GM23338 (cell line): ENCODE measurements around the gene RAC2. TPM values are rescaled to one million over a fixed set of nuclear protein-coding genes. Genes with fewer than 3 reads are reported as not detected.

Experiments
- ATAC-seq: fragments of 200-7000 bp; cut with Tn5 transposase; 3 replicates; pipeline ENCODE4 v1.9.1; 2020
- DNase-seq: peaks from one replicate; pipeline ENCODE4 v3.0.0-alpha.2; 2015; ENCODE audit warnings: low spot score
- H2AFZ ChIP-seq: fragments of 200-600 bp; sonication (generic); 2 replicates; pipeline ENCODE4 v1.8.0; 2016; ENCODE audit warnings: antibody characterized with exemption, mild to moderate bottlenecking, moderate library complexity
- H3F3A ChIP-seq: fragments of 200-600 bp; sonication (generic); replicated peaks from 2 replicates; pipeline ENCODE4 v1.8.0; 2017; ENCODE audit warnings: antibody characterized with exemption, mixed run types, low read depth
- H3K27ac ChIP-seq: fragments of 200-600 bp; sonication (generic); 2 replicates; pipeline ENCODE4 v1.6.1; 2016; ENCODE audit warnings: low read depth
- H3K27me3 ChIP-seq: fragments of 200-600 bp; sonication (generic); 2 replicates; pipeline ENCODE4 v1.8.0; 2016; ENCODE audit warnings: mild to moderate bottlenecking, mixed run types, moderate library complexity; ENCODE audit not compliant: insufficient read depth
- H3K36me3 ChIP-seq: fragments of 200-600 bp; sonication (generic); 2 replicates; pipeline ENCODE4 v1.8.0; 2016; ENCODE audit warnings: mild to moderate bottlenecking; ENCODE audit not compliant: insufficient read depth
- H3K4me1 ChIP-seq: fragments of 200-600 bp; sonication (generic); 2 replicates; pipeline ENCODE4 v1.8.0; 2016; ENCODE audit warnings: mild to moderate bottlenecking, moderate library complexity; ENCODE audit not compliant: insufficient read depth
- H3K4me2 ChIP-seq: fragments of 200-600 bp; sonication (generic); 2 replicates; pipeline ENCODE4 v1.7.1; 2017; ENCODE audit warnings: mixed run types
- H3K4me3 ChIP-seq: fragments of 200-600 bp; sonication (generic); 2 replicates; pipeline ENCODE4 v1.6.1; 2016; ENCODE audit warnings: mixed run types
- H3K79me2 ChIP-seq: fragments of 200-600 bp; sonication (generic); replicated peaks from 2 replicates; pipeline ENCODE4 v1.8.0; 2017; ENCODE audit warnings: mild to moderate bottlenecking; ENCODE audit not compliant: insufficient read depth
- H3K9me2 ChIP-seq: fragments of 200-600 bp; sonication (generic); 2 replicates; pipeline ENCODE4 v1.8.0; 2017; ENCODE audit not compliant: insufficient read depth
- H4K20me1 ChIP-seq: fragments of 200-600 bp; sonication (generic); replicated peaks from 2 replicates; pipeline ENCODE4 v1.8.0; 2017; ENCODE audit warnings: mild to moderate bottlenecking; ENCODE audit not compliant: insufficient read depth
- H3K27ac Mint-ChIP-seq: 2 replicates; pipeline ENCODE4 v1.8.0; 2020; ENCODE audit warnings: inconsistent platforms, mild to moderate bottlenecking, moderate library complexity, mixed read lengths
- H3K27me3 Mint-ChIP-seq: 3 replicates; pipeline ENCODE4 v1.8.0; 2022; ENCODE audit warnings: low read depth, mild to moderate bottlenecking, moderate library complexity, mixed read lengths, inconsistent platforms; ENCODE audit not compliant: insufficient read depth, poor library complexity
- H3K36me3 Mint-ChIP-seq: 3 replicates; pipeline ENCODE4 v1.8.0; 2021; ENCODE audit warnings: low read depth, mild to moderate bottlenecking, inconsistent platforms, moderate library complexity, mixed read lengths
- H3K4me1 Mint-ChIP-seq: 3 replicates; pipeline ENCODE4 v1.8.0; 2020; ENCODE audit warnings: mild to moderate bottlenecking, inconsistent platforms, mixed read lengths
- H3K4me3 Mint-ChIP-seq: 3 replicates; pipeline ENCODE4 v1.8.0; 2021; ENCODE audit warnings: moderate library complexity, mild to moderate bottlenecking, inconsistent platforms, mixed read lengths
- H3K9me3 Mint-ChIP-seq: 3 replicates; pipeline ENCODE4 v1.8.0; 2020; ENCODE audit warnings: moderate library complexity, mild to moderate bottlenecking, inconsistent platforms, mixed read lengths
- EZH2phosphoT487 ChIP-seq: fragments of 200-600 bp; sonication (generic); IDR thresholded peaks from one replicate; pipeline ENCODE4 v1.8.1; 2018; ENCODE audit warnings: antibody characterized with exemption; ENCODE audit not compliant: unreplicated experiment
- JUNB ChIP-seq: IDR thresholded peaks from one replicate; pipeline ENCODE4 v1.6.1; 2016; ENCODE audit warnings: antibody characterized with exemption; ENCODE audit not compliant: unreplicated experiment
- NANOG ChIP-seq: IDR thresholded peaks from 2 replicates; pipeline ENCODE4 v1.6.1; 2016; ENCODE audit warnings: antibody characterized with exemption, borderline replicate concordance
- POLR2AphosphoS5 ChIP-seq: IDR thresholded peaks from 2 replicates; pipeline ENCODE4 v1.6.1; 2016; ENCODE audit warnings: antibody characterized with exemption, low read depth
- ZNF331 ChIP-seq: fragments of 250-450 bp; sonication (Bioruptor Pico); IDR thresholded peaks from 2 replicates; pipeline ENCODE4 v1.5.0; 2020; ENCODE audit warnings: low read depth, mild to moderate bottlenecking, moderate library complexity
- polyA plus RNA-seq: library from polyadenylated mRNA; unstranded; fragments of >200 nt; fragmentation: Nextera tagmentation; extraction: Ambion mirVana; gene quantifications from 2 replicates; pipeline ENCODE4 v1.2.1, GENCODE V29; 2016
- total RNA-seq: library from RNA; depleted of rRNA; stranded (reverse); fragments of >200 nt; shearing (Covaris generic); gene quantifications from 2 replicates; pipeline ENCODE4 v1.2.3, GENCODE V29; 2014
- TF ChIP-seq, protein P1 (sequence below): fragments of 250-450 bp; sonication (Bioruptor Pico); IDR thresholded peaks from 2 replicates; pipeline ENCODE4 v1.5.0; 2020; ENCODE audit warnings: mild to moderate bottlenecking, moderate library complexity
- TF ChIP-seq, protein P2 (sequence below): IDR thresholded peaks from 2 replicates; pipeline ENCODE4 v1.6.1; 2016; ENCODE audit warnings: antibody characterized with exemption

RAC2 gene
- total and polyA plus RNA-seq, 2 experiments from 2014 or later = 2.4 to 2.7 TPM

DNA sequence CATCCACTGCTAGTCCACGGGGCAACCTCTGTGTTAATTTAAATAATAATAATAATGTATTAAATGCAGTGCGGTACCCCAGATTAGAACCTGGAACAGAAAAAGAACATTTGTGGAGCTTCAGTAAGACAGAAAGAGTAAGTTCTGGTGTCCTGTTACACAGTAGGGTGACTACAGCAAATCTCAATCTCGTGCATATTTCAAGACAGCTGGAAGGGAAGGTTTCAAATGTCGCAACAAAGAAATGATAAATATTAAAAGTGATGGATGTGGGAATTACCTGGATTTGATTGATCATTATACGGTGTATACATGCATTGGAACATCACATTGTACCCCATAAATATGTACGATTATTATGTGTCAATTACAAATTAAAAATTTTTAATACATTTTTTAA lies 1.7 kb upstream of the RAC2 start:
- ATAC-seq = no peak
- no peaks in the 10 kb centered on the region for H3K79me2 ChIP-seq
- H3K4me1 ChIP-seq = peaks cover 7% of the 10 kb centered on the region; the same call in 1 of the 2 replicates
- peaks cover 7% of the 10 kb centered on the region for H3K27me3 Mint-ChIP-seq
- no peak overlapping the region for H3K4me3 ChIP-seq
- H3K9me2 ChIP-seq = no peaks in the 10 kb centered on the region
- H4K20me1 ChIP-seq = no peaks in the 10 kb centered on the region
- H2AFZ ChIP-seq = no peak overlapping the region; the same call in 1 of the 2 replicates
- DNase-seq = no peak
- no peaks in the 10 kb centered on the region for H3F3A ChIP-seq
- no peak overlapping the region for H3K27ac ChIP-seq
- no peaks in the 10 kb centered on the region for H3K27me3 ChIP-seq
- no peaks in the 10 kb centered on the region for H3K36me3 ChIP-seq
- H3K27ac Mint-ChIP-seq = no peak overlapping the region
- H3K4me1 Mint-ChIP-seq = peaks cover 27% of the 10 kb centered on the region
- TF ChIP-seq ZNF331 (CRISPR knock-in tag) (no peak), EZH2phosphoT487 (no peak), JUNB (no peak), POLR2AphosphoS5 (no peak), NANOG (no peak)
- TF ChIP-seq, protein P1, sequence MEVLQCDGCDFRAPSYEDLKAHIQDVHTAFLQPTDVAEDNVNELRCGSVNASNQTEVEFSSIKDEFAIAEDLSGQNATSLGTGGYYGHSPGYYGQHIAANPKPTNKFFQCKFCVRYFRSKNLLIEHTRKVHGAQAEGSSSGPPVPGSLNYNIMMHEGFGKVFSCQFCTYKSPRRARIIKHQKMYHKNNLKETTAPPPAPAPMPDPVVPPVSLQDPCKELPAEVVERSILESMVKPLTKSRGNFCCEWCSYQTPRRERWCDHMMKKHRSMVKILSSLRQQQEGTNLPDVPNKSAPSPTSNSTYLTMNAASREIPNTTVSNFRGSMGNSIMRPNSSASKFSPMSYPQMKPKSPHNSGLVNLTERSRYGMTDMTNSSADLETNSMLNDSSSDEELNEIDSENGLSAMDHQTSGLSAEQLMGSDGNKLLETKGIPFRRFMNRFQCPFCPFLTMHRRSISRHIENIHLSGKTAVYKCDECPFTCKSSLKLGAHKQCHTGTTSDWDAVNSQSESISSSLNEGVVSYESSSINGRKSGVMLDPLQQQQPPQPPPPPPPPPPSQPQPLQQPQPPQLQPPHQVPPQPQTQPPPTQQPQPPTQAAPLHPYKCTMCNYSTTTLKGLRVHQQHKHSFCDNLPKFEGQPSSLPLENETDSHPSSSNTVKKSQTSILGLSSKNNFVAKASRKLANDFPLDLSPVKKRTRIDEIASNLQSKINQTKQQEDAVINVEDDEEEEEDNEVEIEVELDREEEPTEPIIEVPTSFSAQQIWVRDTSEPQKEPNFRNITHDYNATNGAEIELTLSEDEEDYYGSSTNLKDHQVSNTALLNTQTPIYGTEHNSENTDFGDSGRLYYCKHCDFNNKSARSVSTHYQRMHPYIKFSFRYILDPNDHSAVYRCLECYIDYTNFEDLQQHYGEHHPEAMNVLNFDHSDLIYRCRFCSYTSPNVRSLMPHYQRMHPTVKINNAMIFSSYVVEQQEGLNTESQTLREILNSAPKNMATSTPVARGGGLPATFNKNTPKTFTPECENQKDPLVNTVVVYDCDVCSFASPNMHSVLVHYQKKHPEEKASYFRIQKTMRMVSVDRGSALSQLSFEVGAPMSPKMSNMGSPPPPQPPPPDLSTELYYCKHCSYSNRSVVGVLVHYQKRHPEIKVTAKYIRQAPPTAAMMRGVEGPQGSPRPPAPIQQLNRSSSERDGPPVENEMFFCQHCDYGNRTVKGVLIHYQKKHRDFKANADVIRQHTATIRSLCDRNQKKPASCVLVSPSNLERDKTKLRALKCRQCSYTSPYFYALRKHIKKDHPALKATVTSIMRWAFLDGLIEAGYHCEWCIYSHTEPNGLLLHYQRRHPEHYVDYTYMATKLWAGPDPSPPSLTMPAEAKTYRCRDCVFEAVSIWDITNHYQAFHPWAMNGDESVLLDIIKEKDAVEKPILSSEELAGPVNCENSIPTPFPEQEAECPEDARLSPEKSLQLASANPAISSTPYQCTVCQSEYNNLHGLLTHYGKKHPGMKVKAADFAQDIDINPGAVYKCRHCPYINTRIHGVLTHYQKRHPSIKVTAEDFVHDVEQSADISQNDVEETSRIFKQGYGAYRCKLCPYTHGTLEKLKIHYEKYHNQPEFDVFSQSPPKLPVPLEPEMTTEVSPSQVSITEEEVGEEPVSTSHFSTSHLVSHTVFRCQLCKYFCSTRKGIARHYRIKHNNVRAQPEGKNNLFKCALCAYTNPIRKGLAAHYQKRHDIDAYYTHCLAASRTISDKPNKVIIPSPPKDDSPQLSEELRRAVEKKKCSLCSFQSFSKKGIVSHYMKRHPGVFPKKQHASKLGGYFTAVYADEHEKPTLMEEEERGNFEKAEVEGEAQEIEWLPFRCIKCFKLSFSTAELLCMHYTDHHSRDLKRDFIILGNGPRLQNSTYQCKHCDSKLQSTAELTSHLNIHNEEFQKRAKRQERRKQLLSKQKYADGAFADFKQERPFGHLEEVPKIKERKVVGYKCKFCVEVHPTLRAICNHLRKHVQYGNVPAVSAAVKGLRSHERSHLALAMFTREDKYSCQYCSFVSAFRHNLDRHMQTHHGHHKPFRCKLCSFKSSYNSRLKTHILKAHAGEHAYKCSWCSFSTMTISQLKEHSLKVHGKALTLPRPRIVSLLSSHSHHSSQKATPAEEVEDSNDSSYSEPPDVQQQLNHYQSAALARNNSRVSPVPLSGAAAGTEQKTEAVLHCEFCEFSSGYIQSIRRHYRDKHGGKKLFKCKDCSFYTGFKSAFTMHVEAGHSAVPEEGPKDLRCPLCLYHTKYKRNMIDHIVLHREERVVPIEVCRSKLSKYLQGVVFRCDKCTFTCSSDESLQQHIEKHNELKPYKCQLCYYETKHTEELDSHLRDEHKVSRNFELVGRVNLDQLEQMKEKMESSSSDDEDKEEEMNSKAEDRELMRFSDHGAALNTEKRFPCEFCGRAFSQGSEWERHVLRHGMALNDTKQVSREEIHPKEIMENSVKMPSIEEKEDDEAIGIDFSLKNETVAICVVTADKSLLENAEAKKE = no peak
- TF ChIP-seq, protein P2, sequence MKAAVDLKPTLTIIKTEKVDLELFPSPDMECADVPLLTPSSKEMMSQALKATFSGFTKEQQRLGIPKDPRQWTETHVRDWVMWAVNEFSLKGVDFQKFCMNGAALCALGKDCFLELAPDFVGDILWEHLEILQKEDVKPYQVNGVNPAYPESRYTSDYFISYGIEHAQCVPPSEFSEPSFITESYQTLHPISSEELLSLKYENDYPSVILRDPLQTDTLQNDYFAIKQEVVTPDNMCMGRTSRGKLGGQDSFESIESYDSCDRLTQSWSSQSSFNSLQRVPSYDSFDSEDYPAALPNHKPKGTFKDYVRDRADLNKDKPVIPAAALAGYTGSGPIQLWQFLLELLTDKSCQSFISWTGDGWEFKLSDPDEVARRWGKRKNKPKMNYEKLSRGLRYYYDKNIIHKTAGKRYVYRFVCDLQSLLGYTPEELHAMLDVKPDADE = no peak
- H3K36me3 Mint-ChIP-seq = no peaks in the 10 kb centered on the region
- no peak overlapping the region for H3K4me3 Mint-ChIP-seq
- H3K9me3 Mint-ChIP-seq = no peaks in the 10 kb centered on the region
- H3K4me2 ChIP-seq = no peak overlapping the region
